ENCODE measurements around the gene P2RX3.

P2RX3 gene

DNA sequence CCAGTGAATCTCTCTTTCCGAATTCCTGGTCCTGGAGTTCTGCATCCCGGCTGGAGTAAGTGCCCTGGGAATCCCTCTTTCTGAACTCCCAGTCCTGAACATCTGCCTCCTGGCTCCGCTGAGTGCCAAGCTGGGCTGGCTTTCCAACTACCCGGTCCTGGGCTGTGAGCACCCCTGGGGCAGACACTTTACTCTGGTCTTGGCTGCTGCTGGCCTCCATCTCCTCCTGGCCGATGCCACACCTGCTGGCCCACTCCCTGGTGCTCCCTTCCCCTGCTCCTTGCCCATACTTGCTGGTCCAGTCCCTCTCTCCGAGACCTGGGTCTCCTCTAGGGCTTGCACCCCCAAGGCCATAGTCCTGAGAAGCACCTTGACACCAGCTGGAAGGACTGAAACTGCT, 28.1 kb upstream of the P2RX3 start:
- no peak for DNase-seq (ENCODE audit: low read depth)

DNA sequence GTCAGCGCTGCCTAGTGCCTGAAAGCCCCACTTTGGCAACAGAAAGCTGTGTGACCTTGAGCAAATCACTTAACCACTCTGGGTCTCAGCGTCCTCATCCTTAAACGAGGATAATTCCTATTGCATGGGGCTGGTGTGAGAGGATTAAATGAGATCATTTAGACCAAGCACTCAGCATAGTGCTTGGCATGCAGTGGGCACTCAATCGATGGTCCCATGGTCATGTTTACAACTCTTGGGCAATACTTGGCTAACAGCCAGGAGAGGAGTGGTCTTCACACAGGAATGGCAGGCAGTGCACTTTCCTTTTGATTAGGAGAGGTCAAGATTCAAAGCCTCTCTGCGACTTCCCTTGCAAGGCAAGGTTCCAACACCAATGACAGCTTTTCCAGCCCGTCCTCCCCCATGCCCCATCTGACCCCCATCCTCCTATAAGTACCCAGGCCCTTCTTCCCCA, 27.5 kb upstream of the P2RX3 start:
- no peak for DNase-seq (ENCODE audit: low read depth)

DNA sequence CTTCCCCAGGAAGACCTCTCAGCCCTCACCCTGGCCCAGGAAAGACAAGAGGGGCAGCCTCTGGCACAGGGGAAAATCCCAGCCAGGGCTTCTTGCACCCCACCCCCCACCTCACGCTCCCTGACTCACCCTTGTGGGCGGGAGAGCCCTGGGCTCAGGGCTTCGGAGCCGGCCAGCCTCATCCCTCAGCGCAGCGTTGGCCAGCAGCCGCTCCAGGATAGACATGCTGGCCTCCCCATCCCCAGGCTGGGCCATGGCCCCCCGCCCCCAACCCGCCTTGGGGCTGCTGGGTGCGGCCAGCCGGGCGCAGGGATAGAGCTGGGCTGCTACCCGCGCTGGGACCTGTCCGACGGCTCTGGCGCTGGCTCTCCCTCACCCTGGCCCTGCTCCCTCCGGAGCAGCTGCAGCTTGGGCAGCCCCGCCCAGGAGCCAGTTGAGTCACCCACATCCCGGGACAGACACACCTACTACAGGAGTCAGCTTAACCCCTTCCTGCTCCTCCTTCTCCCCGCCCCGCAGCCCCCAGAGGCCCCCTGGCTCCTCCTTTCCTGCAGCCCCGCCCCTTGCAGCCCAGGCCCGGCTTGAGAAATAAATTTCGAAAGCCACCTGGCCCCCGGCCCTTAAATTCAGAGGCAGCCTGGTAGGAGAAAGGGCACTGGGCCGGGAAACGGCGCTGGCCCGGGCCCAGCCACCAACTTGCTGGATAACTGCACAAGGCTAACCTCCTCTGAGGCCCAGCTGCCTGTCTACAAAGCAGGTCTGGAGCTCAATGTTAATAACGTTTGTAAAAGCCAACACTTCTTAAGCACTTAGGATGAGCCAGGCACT, 26.8 kb upstream of the P2RX3 start:
- DNase-seq (ENCODE audit: low read depth): peak; percentile 53

DNA sequence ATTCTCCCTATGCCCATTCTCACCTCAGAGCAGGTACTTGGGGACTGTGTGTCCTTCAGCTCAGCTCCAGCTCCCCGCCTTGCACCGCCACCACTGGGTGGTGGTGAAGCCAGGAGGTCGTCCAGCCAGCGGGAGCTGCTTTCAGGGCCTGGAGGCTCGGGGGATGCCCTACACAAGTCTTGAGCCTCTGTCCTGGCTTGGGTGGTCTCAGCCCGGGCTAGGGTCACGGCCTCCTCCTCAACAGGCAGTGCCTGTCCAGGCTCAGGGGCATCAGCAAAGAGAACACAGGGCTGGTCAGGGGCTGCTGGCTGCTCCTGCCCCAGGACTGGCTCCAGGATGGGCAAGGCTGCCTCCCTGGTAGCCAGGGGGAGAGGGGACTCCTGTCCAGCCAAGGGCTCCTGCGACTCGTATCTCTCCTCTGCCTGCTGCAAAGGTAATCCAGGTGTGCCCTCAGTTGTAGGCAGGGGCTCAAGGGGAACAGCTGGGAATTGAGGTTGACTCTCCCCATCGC, 25.6 kb upstream of the P2RX3 start:
- no peak for DNase-seq (ENCODE audit: low read depth)

DNA sequence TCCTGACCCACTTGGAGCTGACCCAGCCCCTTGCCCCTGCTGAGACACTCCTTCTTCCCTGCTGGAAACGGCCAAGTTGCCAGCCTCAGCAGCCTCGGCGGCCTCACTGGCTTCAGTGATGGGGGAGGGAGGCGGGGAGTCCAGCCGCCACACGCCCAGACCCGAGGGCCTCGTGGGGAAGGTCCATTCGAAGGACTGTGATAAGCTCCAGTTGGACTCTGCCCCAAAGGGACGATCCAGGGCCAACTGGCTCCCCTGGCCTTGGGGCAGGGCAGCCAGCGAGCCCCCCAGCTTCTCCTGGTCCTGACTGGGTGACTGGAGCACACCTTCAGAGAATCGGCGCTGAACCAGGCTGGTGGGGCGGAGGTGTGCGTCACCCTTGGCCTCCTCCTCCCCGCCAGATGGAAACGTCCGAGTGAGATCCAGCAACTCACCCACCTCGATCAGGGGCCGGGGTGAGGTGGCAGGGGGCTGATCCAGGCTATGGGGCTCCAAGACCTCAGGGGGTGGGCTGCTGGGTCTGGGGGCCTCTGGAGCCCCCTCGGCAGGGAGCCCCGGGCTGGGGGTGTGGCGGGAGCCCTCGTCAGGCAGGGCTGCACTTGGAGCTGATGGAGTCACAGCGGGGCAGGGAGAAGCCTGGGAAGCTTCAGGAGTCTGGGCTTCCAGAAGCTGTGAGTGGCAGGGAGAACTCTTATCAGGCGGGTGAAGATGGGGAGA, 24.9 kb upstream of the P2RX3 start:
- DNase-seq (ENCODE audit: low read depth): no peak

DNA sequence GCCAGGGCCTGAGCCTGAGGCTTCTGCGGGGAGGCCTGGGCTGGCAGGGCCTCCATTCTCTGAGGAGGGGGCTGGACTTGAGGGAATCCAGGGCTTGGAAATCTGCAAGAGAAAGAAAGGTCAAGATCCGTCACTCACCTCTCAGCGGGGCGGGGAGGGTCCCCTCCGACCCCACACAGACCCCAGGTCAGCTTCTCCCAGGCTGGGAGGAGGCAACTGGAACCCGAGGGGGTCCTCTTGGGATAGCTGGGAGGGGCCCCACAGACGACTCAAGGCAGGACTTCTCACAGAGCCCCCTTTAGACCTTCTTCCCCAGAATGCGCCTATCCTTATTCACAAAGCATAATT, 24.4 kb upstream of the P2RX3 start:
- DNase-seq (ENCODE audit: low read depth): no peak

DNA sequence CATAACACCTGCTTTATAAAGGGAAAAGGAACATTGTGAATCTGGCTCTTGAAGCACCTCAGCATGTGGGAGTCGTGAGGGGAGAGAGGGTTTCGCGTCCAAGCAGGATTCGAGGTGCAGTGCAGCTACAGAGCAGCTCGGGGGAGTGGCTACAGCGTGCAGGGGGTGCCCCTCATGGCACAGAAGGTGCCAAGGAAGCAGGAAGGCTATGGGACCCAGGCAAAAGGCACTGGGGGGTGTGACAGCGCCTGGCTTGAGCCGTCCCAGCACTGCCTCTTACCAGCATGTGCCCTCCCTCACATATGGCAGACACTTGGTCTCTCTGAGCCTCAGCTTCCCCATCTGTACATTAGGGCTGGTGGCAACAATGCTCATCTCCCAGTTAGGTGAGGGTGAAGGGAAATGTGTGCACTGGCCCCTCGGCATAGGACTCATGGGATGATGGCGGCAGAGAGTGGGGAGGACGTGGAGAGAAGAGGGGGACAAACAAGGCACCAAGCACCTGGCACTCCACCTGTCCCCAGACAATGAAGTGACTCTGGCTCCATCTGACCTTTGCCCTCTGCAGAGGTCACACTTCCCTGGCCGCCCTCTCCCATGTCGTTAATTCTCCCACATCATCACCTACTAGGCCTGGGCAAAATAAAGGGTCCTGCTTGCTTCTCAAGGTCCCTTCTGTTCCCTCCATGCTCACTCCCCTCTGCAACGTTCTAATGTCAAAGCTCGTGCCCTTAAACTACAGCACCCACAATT, 23.8 kb upstream of the P2RX3 start:
- DNase-seq (ENCODE audit: low read depth): no peak

DNA sequence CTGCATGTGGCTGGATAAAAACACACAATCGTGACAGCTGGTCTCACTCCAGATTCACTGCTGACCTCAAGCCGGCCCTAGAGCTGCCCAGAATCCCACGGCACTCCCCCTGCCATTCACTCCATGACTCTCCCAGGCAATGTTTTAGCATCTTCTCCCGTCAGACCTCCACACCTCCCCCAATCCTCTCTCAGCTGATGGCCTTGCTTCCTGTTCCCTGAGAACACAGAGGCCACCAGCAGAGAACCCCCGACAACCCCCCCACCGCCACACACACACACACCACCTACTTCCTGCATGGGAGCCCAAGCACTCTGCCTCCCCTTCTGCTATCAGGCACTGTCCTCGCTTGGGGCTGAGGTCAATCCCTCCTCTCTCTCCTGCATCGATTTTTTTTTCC, 22.7 kb upstream of the P2RX3 start:
- no peak for DNase-seq (ENCODE audit: low read depth)

DNA sequence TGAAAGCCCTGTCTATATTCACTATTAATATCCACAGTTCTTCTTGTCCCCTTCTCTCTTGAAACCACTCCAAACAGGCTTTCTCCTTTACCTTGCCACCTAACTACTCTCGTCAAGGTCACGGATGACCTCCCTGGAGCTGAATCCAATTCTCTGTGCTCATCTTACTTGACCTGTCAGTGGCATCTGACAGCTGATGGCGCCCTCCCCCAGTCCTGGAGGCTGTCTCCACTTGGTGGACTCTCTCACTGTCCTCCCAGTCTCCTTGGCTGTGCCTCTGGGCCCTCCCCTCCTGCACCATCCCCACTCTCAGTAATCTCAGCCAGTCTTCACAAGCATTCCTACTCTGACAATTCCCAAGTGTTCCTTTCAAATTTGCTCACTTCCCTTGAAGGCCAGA, 22.1 kb upstream of the P2RX3 start:
- no peak for DNase-seq (ENCODE audit: low read depth)

DNA sequence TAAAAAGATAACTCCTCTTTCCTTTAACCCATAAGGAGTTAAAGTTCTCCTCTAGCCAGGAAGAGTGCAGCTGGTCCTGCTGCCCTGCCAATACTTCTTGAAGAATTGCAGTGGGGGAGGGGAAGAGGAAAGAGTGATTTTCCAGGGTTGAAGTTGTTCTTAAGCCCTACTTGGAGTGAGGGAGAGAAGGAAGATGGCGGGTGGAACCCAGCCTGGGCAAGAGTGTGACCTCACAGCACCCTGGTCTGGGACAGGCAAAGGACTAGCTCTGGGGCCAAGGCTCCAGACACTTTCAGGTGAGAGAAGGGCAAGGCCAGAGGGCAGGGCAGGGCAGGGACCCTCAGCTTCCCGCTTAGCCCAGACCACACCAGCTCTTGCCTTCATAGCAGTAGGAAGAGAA, 20.0 kb upstream of the P2RX3 start:
- DNase-seq (ENCODE audit: low read depth): no peak

DNA sequence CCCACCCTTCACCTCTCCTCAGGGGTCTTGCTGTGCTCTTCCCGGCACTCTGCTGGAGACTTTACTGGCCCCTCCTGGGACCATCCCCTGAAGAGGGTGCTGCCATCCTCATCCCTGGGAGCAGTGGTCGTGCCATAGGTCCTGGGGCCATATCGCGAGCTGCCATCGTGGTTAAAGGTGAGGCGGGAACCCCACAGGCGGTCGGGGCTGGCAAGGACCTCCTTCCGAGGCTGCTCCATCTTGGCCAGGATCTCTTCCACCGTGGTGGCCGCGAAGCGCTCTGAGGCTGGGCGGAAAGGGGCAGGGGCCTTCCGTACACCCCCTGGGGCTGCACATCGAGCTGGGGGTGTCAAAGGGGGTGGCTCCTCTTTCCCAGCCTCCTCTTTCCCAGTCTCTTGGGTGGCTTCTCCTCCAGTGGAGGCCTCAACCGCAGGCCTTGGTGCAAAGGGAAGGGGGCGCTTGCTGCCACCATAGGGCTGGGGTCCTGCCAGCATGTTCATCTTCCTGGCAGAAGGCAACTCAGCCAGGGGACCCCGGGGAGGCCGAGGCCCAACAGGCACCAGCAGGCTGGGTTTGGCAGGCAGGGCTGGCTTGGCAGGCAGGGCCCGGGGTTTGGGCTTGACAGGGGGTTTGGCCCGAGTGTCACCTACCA, 18.0 kb upstream of the P2RX3 start:
- no peak for DNase-seq (ENCODE audit: low read depth)

DNA sequence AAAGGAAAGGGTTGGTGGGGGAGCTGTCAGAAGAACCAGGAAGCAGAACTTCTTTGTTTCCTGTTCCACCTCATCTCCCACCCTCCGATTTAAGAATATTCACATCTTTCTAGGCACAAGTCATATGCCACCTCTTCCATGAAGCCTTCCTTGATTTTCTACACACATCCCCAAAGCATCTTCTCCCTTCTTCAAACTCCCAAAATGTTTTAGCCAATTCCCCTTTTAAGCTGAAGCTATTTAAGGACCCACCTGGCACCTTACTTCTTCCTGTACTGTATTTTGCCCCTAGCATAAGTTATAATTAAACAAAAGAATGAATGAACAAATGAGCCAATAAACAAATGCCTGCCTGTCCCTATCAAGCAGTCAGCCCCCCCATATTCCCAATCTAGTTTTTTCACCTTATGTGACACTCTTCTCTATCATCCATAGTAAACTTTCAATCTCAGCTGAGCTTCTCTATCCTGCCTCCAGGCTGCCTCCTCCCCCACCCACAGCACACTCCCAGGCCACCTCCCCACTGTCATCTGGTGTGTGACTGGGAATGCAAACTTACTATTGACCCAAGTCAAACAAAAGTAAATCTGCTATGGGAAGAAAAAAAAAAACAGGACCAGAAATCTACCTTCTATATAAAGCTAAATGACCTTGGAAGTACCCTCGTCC, 17.3 kb upstream of the P2RX3 start:
- no peak for DNase-seq (ENCODE audit: low read depth)

DNA sequence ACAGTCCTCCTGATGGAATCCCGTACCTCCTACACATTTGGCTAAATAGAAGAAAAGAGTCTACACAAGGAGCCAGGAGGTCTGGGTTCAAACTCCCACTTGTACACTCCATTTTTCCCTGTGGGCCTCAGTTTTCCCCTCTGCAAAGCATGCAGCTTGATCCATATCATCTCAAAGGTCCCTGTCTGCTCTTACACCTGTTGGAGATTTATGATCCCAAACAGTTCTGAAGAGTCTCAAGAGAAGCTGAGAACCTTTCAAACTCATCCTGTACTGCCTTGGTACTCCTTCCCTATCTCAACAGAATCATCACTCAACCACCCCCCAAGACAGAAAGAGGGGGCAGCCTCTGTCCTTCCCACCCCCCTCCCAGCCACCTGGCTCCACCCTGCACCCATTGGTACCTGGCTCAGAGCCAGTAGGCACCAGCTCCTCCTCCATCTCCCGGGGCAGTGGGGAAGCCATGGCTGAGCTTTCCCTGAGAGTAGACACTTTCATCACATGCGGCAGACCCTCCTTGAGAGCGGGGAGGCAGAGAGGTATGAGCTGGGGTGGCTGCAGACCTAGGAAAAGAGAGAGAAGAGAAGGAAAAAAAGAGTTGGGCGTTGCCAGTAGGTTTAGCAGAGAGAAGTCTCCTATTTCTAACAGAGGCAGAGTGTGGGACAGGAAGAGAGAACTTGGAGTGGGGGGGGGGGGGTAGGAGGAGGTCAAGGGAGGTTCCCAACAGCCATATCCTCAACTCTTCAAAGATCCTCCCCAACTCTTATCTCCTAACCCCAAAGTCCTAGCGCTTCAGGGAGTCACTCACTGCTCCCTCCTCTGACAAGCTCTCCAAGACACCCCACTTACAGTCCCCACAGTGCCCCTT, 16.5 kb upstream of the P2RX3 start:
- no peak for DNase-seq (ENCODE audit: low read depth)

DNA sequence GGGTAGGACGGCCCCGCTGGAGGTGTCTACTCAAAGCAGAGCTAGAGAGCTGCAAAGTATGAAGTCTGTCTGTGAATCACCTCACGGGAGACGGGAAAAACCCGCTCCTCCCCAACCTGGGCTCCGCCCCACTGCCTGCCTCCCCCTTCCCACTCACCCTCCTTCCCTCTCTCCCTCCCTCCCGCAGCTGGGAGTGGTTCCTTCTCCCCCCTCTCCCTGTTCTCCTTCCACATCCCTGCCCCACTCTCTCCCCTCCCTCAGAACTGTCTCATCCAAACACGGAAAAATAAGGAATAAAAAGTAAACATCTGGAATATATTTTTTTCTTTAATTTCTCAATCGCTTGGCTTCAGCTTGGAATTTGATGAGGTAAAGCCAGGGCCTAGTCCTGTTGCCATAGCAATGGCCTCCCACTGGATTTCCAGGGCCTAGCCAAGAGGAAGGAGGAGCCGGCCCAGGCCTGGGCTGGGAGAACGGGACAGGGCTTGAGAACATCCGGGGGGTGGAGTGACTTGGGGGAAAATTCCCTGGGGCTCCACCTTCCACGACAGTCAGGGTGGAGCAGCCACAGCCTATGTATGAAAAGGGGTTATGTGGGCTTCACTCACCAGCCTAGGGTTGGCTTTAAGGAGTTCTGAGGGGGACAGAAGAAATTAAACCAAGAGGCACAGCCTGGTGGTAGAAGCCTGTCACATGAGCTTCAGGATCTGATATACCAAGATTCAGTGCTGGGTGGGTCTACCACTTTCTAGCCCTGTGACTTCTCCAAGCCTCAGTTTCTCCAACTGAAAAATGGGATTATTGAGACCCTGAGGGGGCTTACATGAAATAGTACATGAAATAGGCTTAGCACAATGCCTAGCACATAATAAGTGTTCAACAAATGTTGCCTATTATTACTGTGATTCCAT, 15.6 kb upstream of the P2RX3 start:
- DNase-seq (ENCODE audit: low read depth): no peak

DNA sequence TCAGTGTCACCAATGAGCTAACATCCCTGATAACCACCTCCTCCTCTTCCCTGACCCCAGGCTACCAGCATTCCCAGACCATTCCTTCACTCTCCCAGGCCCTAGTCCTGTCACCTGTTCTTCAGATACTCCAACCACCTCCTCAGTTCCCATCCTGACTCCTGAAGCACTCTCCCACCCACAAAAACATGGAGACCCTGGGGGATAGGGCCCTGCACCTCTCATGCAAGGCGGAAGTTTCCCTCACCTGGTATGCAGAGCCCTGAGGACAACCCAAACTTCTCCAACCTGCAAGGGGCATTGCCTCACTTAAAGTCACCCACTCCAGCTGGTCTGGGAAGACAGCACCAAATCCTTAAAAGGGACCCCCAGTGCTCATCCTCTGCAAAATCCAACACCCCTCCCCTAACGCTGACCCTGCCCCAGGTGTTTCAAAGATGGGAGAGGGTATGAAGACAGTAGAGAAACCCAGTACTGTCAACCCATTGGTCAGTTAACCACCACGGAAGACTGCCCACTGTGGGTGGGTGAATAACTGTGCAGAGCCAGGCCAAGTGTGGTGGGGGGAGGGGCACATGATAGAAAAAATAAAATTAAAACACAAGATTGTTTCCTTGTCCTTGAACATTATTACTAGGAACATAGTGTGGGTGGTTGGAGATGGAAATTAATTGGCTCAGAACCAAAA, 14.8 kb upstream of the P2RX3 start:
- no peak for DNase-seq (ENCODE audit: low read depth)

DNA sequence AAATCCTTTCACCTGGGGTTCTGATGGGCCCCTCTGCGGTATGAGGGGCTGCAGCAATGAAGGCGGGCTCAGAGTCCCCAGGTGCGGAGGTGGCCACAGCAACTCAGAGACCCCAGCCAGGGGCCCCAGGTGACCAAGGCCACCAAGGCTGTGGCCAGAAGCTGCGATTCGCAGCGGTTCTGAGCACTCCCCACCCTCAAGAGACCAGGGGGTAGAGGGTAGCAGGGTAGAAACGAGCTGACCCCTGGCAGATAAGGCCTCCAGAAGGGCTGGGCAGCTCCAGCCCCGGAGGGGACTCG, 14.3 kb upstream of the P2RX3 start:
- DNase-seq (ENCODE audit: low read depth): no peak

DNA sequence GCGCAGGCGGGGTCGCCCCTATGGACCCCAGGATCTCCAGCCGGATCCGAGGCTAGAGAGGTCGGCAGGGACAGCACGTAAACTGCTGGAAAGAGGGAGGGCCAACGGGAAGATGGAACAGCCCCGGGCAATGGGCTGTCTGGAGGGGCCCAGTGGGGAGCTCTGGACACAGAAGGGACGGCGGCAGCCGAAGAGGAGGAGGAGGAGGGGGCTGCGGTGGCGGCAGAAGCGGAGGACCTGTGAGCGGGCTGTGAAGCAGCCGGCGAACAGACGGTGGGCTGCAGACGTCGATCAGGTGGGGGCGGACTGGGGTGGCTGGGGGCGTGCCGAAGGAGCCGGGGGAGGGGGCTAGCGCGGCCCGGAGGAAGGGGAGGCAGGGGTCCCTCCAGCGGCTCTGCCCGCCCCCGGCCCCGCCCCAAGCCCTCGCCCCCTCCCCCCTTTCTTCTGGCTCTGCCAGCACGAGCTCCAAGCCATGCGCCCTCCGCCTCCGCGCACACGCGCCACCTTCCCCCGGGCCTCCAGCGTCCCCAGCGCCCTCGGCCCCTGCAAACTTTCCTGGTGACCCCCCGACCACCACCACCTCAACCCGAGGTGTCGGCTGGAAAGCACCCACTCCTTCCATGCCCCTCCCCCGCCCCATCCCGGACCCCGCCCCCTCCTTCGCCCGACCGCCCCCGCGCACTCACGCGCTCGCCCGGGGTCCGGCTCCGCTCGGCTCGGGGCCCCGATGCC, 13.8 kb upstream of the P2RX3 start:
- DNase-seq (ENCODE audit: low read depth): no peak

Measured in stimulated activated CD8-positive, alpha-beta memory T cell treated with anti-CD3 and anti-CD28 coated beads, Interleukin-7, amount 100 ng/mL, for 24 hours (primary cell).